Stimulated activated CD4-positive, alpha-beta T cell treated with anti-CD3 and anti-CD28 coated beads, TNF-alpha, amount 100 ng/mL, for 1 hour (primary cell): ENCODE results near the gene NRP1.
"Not testable (repeated sequence)": the region's sequence is repeated elsewhere in the genome, so short reads cannot be mapped to it uniquely, and the experiment has no call there.

Experiments used
- DNase-seq, 3 donors: peaks; one replicate each; pipeline ENCODE4 v3.0.0-alpha.2; 2020; ENCODE audit warnings: low read depth in 3 of 3, low spot score in 1 of 3

Gene NRP1

GRCh38 chr10:33334153-33334804 lies at the start of gene NRP1:
Gene NRP1 (minus strand): TSS chr10:33334667. CDS start chr10:33334382, 285 bp downstream.
- DNase-seq, result peak in 1 of 3 donors; percentile 7

- not testable (repeated sequence) for DNase-seq
These were observed 49.7 kb upstream of the NRP1 start for GRCh38 chr10:33384201-33384600.

GRCh38 chr10:33382921-33383713 lies 48.6 kb upstream of the NRP1 start:
- DNase-seq, result no peak

- no peak for DNase-seq
These were observed 47.7 kb upstream of the NRP1 start for GRCh38 chr10:33382216-33382600.

- DNase-seq, result no peak
These were observed 47.2 kb upstream of the NRP1 start for GRCh38 chr10:33381451-33382215.

- DNase-seq, result no peak
These were observed 43.2 kb upstream of the NRP1 start for GRCh38 chr10:33377658-33378025.

- DNase-seq, result no peak
These were observed 42.6 kb upstream of the NRP1 start for GRCh38 chr10:33376976-33377657.

- DNase-seq, result no peak
These were observed 42.0 kb upstream of the NRP1 start for GRCh38 chr10:33376476-33376875.

- DNase-seq, result no peak
These were observed 38.8 kb upstream of the NRP1 start for GRCh38 chr10:33373263-33373662.

GRCh38 chr10:33371234-33371633 lies 36.8 kb upstream of the NRP1 start:
- DNase-seq, result no peak

- no peak for DNase-seq
These were observed 36.0 kb upstream of the NRP1 start for GRCh38 chr10:33370434-33370930.

- no peak for DNase-seq
These were observed 33.6 kb upstream of the NRP1 start for GRCh38 chr10:33368086-33368485.

GRCh38 chr10:33365871-33366411 lies 31.5 kb upstream of the NRP1 start:
- no peak for DNase-seq

GRCh38 chr10:33365301-33365700 lies 30.8 kb upstream of the NRP1 start:
- DNase-seq, result no peak

- DNase-seq, result no peak
These were observed 28.6 kb upstream of the NRP1 start for GRCh38 chr10:33363106-33363505.

- DNase-seq, result no peak
These were observed 23.5 kb upstream of the NRP1 start for GRCh38 chr10:33358016-33358415.

GRCh38 chr10:33355274-33355673 lies 20.8 kb upstream of the NRP1 start:
- DNase-seq, result no peak

GRCh38 chr10:33353853-33354252 lies 19.4 kb upstream of the NRP1 start:
- no peak for DNase-seq

GRCh38 chr10:33353334-33353733 lies 18.9 kb upstream of the NRP1 start:
- no peak for DNase-seq

GRCh38 chr10:33352615-33353014 lies 18.1 kb upstream of the NRP1 start:
- DNase-seq, result no peak

- DNase-seq, result no peak
These were observed 17.7 kb upstream of the NRP1 start for GRCh38 chr10:33352175-33352574.
